Measurements from ENCODE around the gene NUTM2G.
"Not testable (repeated sequence)": the region's sequence is repeated elsewhere in the genome, so short reads cannot be mapped to it uniquely, and the experiment has no call there.

NUTM2G gene, protein sequence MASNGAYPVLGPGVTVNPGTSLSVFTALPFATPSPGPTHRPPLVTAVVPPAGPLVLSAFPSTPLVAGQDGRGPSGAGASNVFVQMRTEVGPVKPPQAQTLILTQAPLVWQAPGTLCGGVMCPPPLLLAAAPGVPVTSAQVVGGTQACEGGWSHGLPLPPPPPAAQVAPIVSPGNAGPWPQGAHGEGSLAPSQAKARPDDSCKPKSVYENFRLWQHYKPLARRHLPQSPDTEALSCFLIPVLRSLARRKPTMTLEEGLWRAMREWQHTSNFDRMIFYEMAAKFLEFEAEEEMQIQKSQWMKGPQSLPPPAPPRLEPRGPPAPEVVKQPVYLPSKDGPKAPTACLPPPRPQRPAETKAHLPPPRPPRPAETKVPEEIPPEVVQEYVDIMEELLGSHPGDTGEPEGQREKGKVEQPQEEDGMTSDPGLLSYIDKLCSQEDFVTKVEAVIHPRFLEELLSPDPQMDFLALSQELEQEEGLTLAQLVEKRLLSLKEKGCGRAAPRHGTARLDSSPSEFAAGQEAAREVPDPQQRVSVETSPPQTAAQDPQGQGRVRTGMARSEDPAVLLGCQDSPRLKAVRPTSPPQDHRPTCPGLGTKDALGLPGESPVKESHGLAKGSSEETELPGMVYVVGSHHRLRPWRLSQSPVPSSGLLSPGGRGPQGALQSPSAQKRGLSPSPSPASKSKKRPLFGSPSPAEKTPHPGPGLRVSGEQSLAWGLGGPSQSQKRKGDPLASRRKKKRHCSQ

DNA sequence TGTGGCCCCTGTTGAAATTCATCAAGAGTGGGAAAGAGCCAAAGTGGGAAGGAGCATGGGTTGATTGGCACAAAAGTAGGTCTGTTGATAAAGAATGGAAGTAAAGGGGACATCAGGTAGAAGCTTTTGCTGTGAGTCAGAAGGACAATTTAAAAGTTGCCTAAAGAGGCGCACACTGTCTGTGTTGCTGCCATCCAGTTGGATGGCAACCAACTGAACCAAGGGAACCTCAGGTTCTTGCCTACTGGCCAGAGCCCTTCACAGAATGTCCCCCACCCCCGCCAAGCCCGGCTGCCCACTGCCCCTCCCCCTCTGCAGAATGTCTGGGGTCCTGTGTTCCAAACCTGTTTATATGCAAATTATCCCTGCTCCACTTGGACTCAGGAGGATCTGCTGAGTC, at the start of gene NUTM2G:
Gene NUTM2G (plus strand): TSS at position 301 of the 400 bp plus-strand sequence. CDS start 182 bp downstream, outside the sequence.
- H3K36me3 Mint-ChIP-seq; H3K9me3 Mint-ChIP-seq; ATAC-seq; DNase-seq (ENCODE audit: low spot score in 2 of 2); H3K4me3 Mint-ChIP-seq; H3K4me1 Mint-ChIP-seq; H3K27ac Mint-ChIP-seq: not testable (repeated sequence)

DNA sequence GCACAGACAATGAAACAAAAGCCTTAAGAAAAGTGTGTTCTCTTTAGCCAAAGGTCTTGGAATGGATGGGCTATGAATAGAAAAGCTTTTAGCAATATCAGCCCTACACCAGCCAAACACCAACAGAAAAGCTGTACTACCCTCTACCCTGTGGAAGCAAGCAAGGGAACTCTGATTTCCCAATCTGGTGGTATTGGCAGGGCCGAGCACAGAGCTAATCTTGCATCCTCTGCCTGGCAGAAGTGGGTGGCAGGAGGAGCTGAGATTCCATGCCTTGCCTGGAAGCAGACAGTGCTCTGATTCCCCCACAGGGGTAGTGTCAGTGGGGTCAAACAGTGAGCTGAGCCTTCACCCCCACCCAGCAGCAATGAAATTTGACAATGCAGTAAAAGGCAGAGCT, 44.7 kb upstream of the NUTM2G start:
- Mint-ChIP-seq H3K27ac (no peak overlapping the region), H3K4me1 (peaks cover 8% of the 10 kb centered on the region), H3K9me3 (no peaks in the 10 kb centered on the region), H3K36me3 (no peaks in the 10 kb centered on the region), H3K4me3 (no peak overlapping the region)
- no peak for ATAC-seq
- DNase-seq (ENCODE audit: low spot score in 2 of 2) = no peak

DNA sequence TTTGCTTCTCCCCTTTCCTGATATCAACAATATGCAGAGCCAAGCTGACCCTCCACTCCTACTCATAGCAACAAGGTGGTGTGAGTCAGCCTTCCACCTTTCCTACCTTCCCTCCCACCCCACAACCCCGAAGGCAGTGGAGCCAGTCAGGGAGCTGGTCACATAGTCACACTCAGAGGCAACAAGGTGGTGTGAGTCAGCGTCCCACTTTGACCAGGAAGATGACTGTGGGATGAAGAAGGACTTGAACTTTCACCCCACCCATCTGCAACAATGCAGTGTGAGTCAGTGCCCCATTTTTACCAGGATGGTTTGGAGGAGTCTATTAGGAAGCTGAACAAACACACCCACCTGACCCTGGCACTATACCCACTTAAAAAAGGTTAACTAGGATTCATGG, 44.2 kb upstream of the NUTM2G start:
- no peak overlapping the region for H3K4me3 Mint-ChIP-seq
- peaks cover 8% of the 10 kb centered on the region for H3K4me1 Mint-ChIP-seq
- no peak for DNase-seq (ENCODE audit: low spot score in 2 of 2)
- H3K27ac Mint-ChIP-seq = no peak overlapping the region
- no peaks in the 10 kb centered on the region for H3K36me3 Mint-ChIP-seq
- peak; percentile 94 for ATAC-seq
- no peaks in the 10 kb centered on the region for H3K9me3 Mint-ChIP-seq

DNA sequence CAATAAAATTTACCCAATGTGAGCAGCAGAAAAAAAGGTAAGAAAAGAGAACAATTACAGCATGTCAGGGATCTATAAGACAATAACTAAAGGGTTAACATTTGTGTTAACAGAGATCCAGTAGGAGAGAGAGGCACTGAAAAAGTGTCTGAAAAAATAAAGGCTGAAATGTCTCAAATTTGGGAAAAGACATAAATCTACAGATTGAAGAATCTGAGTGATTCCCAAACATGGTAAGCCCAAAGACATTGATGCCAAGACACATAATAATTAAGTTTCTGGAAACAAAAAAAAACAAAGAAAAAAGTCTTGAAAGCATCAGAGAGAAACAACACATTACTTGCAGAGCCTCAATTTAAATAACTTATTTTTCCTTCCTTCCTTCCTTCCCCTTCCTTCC, 43.2 kb upstream of the NUTM2G start:
- ATAC-seq (no peak), DNase-seq (ENCODE audit: low spot score in 2 of 2) (no peak)
- no peak overlapping the region for H3K4me3 Mint-ChIP-seq
- peaks cover 6% of the 10 kb centered on the region for H3K36me3 Mint-ChIP-seq
- H3K27ac Mint-ChIP-seq = no peak overlapping the region
- H3K9me3 Mint-ChIP-seq = no peaks in the 10 kb centered on the region
- peaks cover 8% of the 10 kb centered on the region for H3K4me1 Mint-ChIP-seq

DNA sequence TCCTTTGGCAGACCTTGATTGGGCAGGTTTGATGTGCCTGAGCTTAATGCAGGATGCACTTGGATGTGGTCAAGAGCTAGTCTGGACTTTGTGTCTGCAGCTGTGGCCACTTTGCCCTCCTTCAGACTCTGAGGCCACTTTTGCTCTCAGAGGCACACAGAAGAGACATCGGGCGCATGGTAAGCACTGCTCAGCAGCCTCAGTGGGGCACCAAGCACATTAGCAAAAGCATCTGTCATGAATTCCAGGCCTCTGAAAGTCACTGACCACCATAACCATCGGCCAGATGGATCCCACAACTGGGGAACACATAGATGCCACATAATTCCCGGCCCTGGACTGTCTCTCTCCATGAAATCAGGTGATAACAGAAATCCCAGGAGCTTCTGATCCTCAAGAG, 40.1 kb upstream of the NUTM2G start:
- Mint-ChIP-seq H3K27ac (no peak overlapping the region), H3K36me3 (peaks cover 6% of the 10 kb centered on the region), H3K4me1 (peaks cover 8% of the 10 kb centered on the region), H3K9me3 (no peaks in the 10 kb centered on the region), H3K4me3 (no peak overlapping the region)
- no peak for DNase-seq (ENCODE audit: low spot score in 2 of 2)
- ATAC-seq = no peak

DNA sequence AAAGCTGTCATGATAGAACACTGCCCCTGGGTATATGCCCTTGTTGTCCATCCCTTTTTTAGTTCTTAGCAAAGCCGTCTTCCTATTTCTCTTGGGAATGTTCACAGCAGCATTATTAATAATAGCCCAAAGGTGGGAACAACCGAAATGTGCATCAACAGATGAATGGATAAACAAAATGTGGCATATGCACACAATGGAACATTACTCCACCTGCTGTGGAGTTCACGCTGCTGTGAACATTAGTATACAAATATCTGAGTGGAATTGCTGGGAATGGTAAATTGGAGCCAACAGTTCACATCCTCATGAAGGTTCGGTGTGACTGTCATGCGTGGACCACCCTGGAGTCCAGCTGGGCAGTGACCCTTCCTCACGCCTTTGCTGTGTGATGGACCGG, 36.5 kb upstream of the NUTM2G start:
- Mint-ChIP-seq H3K9me3 (no peaks in the 10 kb centered on the region), H3K27ac (no peak overlapping the region), H3K4me1 (no peaks in the 10 kb centered on the region), H3K36me3 (peaks cover 6% of the 10 kb centered on the region), H3K4me3 (no peak overlapping the region)
- DNase-seq (ENCODE audit: low spot score in 2 of 2) = no peak
- no peak for ATAC-seq

DNA sequence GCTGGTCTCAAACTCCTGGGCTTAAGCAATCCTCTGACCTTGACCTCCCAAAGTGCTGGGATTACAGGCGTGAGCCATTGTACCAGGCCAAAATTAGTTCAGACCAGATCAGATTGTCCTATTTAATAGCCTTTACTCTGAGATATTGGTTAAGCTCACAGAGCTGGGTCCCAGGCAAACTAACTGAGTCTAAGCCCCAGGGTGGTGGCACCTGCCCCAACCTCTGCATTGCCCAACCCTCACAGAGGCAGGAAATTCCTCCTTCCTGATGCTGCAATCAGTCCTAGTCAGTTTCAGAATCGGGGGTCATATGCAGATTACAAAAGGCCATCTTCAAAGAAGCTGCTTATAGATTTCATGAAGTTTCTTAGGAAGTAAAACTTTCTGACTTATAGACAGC, 28.6 kb upstream of the NUTM2G start:
- H3K27ac Mint-ChIP-seq; ATAC-seq; H3K36me3 Mint-ChIP-seq; H3K4me1 Mint-ChIP-seq; H3K4me3 Mint-ChIP-seq; H3K9me3 Mint-ChIP-seq; DNase-seq (ENCODE audit: low spot score in 2 of 2): not testable (repeated sequence)

DNA sequence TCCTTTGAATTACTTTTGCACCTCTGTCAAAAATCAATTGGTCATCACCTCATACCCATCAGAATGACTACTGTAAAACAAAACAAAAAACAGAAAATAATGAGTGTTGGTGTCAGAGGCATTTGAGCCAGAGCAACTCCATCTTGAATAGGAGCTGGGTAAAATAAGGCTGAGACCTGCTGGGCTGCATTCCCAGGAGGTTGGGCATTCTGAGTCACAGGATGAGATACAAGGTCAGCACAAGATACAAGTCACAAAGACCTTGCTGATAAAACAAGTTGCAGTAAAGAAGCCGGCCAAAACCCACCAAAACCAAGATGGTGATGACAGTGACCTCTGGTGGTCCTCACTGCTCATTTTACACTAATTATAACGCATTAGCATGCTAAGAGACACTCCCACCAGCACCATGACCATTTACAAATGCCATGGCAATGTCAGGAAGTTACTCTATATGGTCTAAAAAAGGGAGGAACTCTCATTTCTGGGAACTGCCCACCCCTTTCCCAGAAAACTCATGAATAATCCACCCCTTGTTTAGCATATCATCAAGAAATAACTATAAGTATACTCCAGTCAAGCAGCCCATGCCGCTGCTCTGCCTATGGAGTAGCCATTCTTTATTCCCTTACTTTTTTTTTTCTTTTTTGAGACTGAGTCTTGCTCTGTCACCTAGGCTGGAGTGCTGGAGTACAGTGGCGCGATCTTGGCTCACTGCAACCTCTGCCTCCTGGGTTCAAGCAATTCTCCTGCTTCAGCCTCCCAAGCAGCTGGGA, 23.5 kb upstream of the NUTM2G start:
- not testable (repeated sequence) for H3K4me1 Mint-ChIP-seq; H3K27ac Mint-ChIP-seq; DNase-seq (ENCODE audit: low spot score in 2 of 2); H3K9me3 Mint-ChIP-seq; H3K36me3 Mint-ChIP-seq; ATAC-seq; H3K4me3 Mint-ChIP-seq

DNA sequence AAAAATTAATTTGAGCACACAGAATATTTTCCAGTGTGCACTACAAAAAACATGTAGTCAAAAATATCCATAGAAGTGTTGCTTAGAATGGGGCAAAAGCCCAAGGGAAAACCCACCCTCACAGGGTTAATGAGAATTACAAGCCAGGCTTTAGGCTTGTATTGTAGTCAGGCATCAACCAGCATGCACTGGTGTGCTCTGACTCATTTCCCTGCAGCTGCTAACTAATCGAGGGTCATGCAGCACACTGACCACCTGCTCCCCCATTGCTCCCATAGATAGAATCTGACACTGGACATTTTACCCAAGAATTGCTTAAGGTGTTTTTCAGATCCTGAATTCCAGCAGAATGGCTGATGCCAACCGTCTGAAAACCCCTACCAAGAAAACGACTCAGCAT, 20.2 kb upstream of the NUTM2G start:
- H3K4me3 Mint-ChIP-seq; ATAC-seq; H3K4me1 Mint-ChIP-seq; H3K27ac Mint-ChIP-seq; H3K36me3 Mint-ChIP-seq; H3K9me3 Mint-ChIP-seq; DNase-seq (ENCODE audit: low spot score in 2 of 2): not testable (repeated sequence)

DNA sequence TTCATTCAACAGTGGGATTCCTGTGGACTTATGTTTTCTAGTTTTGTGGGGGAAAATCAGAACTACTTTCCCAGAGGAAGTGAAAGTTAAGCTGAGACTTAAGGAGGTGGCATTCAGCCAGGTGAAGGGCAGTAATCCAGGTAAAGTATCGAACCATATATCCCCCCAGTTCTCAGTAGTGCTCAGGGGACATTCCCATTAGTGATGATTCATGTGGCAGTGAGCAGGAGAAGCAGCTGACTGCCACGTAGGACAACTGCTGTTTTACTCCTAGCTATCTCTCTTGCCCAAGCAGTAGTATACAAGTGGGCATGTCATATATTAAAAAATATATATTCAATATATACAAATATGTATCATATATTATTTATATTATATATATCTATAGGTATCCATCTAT, 13.1 kb upstream of the NUTM2G start:
- not testable (repeated sequence) for ATAC-seq

DNA sequence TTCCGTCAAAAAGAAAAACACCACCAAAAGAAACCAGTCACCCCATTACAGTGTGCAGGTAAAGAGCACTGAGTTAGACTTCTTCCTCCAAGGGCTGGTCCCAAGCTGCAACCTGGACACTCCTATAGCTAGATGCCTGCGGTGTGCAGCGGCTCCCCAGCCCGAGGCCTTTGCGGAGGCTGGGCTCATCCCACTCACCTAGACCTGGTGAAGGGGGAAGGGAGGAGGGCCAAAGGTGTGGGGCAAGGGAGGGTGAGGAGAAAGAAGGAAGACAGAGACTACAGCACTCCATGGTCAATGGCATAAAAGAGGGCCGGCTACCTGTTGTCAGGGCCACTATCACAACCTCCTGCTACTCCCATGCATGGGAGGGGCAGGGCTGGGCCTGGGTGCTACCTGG, 12.1 kb upstream of the NUTM2G start:
- ATAC-seq; H3K4me3 Mint-ChIP-seq; DNase-seq (ENCODE audit: low spot score in 2 of 2); H3K27ac Mint-ChIP-seq; H3K4me1 Mint-ChIP-seq; H3K36me3 Mint-ChIP-seq; H3K9me3 Mint-ChIP-seq: not testable (repeated sequence)

More for the DNA sequence above, 13.1 kb upstream of the NUTM2G start:
- H3K9me3 Mint-ChIP-seq; H3K27ac Mint-ChIP-seq; H3K4me3 Mint-ChIP-seq; DNase-seq (ENCODE audit: low spot score in 2 of 2); H3K4me1 Mint-ChIP-seq; H3K36me3 Mint-ChIP-seq: not testable (repeated sequence)

DNA sequence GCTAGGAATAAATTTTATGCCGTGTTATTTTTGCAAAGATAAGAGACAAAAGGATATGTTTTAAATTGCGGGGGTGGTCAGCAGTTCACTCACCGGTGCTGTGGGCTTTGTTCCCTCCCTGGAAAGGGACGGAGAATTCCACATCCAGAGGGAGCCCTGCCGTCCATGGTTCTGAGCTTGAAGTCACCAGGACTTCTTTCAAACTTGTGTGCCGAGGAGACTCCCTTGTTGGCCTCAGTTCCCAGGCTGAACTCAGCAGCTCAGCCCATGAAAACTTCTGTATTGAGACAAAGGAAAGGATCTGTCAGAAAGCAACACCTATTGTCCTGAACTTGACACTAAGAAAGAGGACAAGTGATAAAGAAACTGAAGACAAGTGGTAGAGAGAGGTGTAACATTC, 10.1 kb upstream of the NUTM2G start:
- DNase-seq (ENCODE audit: low spot score in 2 of 2); H3K4me3 Mint-ChIP-seq; H3K27ac Mint-ChIP-seq; H3K9me3 Mint-ChIP-seq; ATAC-seq; H3K36me3 Mint-ChIP-seq; H3K4me1 Mint-ChIP-seq: not testable (repeated sequence)

DNA sequence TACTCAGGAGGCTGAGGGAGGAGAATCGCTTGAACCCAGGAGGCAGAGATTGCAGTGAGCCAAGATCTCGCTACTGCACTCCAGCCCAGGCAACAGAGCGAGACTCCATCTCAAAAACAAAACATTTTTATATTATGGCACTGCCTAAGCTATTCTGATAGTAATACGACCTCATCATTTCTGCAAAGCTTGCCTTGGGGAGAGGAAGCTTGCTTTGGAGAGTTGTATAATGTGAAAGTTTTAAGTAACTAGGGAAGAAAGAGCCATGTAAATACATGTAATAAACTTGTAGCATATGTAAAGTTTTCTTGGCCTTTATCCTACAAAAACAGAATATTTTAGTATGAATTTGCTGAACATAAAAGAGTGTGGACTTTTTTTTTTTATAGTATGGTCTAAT, 7.8 kb upstream of the NUTM2G start:
- not testable (repeated sequence) for H3K4me3 Mint-ChIP-seq; ATAC-seq; H3K4me1 Mint-ChIP-seq; H3K36me3 Mint-ChIP-seq; H3K9me3 Mint-ChIP-seq; DNase-seq (ENCODE audit: low spot score in 2 of 2); H3K27ac Mint-ChIP-seq

DNA sequence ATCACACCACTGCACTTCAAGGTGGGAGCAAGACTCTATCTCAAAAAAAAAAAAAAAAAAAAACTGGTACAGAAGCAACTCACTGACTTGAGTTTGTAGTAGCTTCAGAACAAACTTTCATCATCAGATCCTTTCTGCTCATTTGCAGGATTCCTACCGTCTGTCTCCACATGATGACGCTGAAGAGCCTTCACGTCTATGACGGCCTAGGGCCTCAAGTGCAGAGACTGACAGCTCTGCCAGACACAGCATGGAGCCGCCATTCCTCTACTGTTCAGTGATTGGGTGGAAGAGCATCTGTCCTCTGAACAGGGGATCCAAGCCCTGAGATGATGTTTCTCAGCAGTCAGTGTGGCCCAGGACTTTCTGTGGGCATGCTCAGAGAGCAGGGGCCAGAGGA, 3.1 kb upstream of the NUTM2G start:
- H3K4me3 Mint-ChIP-seq; H3K9me3 Mint-ChIP-seq; H3K27ac Mint-ChIP-seq; DNase-seq (ENCODE audit: low spot score in 2 of 2); H3K36me3 Mint-ChIP-seq; ATAC-seq: not testable (repeated sequence)
- peaks cover 12% of the 10 kb centered on the region for H3K4me1 Mint-ChIP-seq

DNA sequence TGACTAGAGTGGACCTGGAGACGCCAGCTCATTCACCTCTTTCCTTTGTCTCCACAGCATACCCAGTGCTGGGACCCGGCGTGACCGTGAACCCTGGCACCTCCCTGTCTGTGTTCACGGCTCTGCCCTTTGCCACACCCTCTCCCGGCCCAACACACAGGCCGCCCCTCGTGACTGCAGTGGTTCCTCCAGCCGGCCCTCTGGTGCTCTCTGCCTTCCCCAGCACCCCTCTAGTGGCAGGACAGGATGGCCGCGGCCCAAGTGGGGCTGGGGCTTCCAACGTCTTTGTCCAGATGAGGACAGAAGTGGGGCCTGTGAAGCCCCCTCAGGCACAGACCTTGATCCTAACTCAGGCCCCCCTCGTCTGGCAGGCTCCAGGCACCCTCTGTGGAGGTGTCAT, 3.0 kb downstream of the NUTM2G start:
- ATAC-seq; H3K9me3 Mint-ChIP-seq; H3K4me3 Mint-ChIP-seq; H3K36me3 Mint-ChIP-seq; H3K27ac Mint-ChIP-seq; DNase-seq (ENCODE audit: low spot score in 2 of 2); H3K4me1 Mint-ChIP-seq: not testable (repeated sequence)
